NCI-H524 (cell line): Measurements from ENCODE around the gene USP21.

Experiments used
- DNase-seq, 2 experiments: peaks; one replicate each; lab custom pipeline; 2025; lab: John Stamatoyannopoulos, UW

USP21 gene

DNA sequence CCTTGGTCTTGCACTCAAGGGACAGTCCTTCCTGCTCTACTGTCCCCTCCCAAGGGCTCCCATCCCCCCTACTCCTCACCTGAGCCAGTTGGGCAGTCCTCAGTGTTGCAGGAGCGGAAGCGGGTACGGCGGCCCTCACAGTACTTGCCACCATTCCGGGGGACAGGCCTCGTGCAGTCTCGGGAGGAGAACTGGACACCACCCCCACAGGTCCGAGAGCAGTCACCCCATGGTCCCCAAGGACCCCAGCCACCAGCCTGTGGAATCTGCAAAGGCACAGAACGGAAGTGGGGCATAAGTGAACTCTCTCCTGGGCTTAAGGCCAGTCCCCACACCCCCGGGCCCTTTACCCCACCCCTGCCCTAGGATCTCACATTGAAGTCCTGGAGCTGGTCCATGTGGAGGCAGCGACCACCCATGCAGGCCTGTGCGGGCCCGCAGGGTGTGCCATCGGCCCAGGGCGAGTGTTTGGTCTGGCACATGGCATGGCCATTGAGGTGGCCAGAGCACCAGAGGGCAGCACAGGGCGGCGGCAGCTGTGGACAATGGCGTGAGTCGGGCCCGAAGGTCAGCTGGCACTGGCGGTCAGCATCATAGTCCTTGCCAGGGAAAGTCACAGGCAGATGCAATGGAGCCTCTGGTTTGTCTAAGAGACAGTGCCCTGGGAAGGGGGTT is 34.4 kb downstream of the USP21 start:
- no peak for DNase-seq

DNA sequence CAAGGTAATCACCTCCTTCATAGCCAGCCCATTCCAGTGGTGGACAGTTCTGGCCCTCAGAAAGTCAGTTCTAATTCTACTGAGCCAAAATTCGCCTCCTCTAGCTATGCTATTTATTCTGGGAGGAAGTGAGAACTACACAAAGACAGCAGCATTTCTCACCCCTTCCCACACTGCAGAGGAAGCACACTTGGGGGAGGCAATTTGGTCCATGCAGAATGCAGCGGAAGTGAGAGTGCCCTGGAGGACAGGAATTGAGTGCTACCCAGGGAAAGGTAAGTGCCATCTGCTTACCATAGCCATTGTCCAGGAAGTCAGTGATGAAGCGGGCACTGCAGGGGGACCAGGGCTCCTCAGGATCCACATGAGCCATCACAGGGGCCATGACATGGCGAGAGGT is 35.9 kb downstream of the USP21 start:
- no peak for DNase-seq

DNA sequence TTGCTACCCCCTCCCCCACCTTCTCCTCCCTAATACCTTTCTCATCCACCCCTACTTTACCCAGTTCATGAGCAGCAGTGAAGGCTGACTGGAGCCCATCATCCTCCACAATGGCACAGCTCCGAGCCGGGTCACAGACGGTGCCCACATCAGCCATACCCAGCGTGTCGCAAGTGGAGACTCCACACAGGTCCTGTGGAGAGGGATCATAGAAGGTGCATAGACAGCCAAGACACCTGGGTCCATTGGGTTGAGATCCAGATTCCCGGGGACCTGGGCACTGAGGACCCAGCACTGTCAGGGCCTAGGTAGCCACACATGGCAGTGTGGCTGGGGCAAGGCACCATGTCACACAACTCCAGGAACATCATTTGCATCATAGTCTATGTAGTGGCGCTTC is 36.8 kb downstream of the USP21 start:
- DNase-seq: no peak

DNA sequence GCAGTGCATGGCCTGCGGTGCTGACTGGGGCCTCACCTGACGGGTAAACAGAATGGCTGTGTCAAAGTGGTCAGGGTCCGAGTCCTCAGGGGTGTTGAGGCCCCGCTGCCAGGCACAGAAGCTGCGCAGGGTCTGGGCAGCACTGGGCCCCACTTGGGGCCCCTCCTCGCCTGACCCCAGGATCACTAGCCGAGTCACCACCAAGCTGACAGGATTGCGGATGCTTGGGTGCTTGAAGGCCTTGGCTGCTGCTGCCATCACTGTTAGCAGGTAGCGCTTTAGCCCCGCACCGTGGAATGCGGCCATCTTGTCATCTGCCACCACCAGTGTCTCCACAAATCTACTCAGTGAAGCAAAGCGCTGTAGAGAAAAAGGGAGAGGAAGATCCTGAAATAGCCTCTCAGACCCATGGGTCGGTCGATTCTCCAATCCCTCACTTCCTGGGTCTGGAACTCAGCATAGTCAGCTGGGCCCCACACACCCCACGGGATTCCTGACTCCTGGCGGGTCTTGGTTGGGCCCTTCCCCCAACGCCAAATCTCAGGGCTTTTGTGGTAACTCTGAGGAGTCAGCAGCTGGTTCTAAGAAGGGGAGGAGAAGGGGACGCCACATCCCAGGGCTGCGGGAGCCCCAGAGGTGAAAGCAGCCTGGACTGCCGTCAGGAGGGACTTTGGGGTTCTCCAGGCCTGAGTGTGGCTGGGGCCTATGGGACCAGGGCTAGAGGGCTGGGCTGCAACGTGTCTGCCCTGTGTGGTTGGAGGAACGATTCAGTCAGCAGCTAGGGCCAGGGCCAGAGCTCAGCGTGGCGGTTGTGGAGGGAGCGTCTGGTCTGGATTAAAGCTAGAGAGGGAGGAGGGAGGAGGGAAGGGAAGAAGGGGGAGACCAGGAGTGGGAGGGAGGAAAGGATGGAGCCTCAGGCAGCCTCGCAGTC is 37.5 kb downstream of the USP21 start:
- peak; percentile 24 to 57 for DNase-seq

DNA sequence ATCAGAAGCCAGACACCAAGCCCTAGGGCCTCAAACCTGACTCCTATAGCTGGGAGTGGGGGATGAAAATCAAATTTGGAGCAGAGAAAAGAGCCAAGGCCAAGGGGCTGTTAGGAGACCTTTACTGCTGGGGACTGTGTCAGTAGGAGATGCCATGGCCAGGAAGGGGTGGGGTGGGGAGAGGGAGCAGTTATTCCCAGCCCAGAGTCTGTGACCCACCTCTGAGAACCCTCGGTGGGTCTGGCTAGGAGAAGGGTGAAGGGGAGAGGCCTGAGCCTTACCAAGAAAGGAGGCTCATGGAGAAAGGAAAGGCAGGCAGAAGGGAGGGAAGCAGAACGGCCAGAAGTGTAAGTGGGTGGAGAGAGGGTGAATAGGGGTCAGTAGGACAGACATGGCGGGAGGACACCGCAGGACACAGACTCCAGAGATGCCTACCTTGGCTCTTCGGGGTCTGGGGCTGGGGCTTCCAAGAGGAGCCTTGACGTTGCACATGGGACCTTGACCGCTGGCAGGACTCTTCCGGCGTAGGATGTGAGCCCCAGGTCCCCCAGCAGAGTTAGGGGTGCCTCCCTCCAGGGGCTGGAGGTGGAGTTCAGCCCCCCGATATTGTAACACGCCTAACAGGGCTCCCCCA is 38.4 kb downstream of the USP21 start:
- no peak for DNase-seq

DNA sequence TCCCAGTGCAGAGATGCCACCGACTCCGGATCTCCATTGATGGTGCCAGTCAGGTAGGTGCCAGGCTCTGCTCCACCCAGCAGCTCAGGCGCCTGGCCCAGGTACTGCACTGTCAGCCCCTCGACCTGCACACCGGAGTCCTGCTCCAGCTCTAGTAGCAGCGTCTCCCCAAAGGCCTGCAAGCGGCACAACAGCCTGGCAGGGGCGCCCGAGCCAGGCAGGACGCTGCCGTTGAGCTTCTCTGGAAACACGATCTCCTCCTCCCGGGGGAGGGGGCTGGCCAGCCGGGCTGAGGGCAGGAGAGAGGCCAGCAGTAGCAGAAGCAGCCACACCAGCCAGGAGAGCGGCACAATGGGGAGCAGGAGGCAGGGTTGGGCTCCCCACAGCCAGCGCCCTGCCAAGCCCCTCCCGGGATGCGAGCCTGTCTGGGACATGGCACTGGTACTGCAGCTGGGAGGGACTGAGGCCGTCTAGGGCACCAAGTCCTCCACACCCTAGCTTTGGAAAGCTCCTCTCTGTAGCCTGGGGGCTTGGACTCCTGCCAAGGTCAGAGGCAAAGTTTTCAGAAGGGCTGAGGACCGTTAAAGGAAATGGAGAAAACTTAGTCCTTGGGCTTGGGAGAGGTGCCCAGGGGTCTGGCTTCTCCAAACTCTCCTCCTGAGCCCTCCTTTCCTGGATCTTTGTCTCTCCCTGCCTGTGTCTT is 39.0 kb downstream of the USP21 start:
- peak; percentile 43 to 67 for DNase-seq

DNA sequence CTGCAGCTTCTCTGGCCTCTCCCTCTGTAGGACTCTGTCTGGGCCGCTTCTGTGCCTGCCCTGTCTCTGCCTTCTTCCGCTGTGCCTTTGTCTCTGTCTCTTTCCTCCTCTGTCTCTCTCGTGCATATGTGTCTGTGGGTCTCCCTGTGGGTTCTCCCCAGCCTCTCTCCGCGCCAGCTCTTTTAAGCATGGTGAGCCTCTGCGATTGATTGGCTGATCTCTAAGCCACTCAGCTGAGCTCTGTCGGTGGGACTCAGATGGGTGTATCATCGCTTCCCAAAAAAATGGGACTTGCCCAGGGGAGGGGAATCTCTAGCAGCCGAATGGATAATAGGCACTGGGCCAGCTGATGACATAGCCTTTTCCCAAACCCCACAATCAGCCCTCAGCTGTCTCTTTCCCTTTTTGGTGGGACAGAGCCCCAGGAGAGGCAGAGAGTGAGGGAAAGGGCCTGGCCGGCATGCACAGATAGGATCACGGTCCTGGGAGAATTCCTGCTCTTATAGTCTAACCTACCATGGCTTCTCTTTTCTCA is 39.7 kb downstream of the USP21 start, which contains the start of gene ADAMTS4:
ADAMTS4 (minus strand) TSS at position 158 of the 535 bp plus-strand sequence. CDS start 427 bp downstream, outside the sequence.
- no peak for DNase-seq

DNA sequence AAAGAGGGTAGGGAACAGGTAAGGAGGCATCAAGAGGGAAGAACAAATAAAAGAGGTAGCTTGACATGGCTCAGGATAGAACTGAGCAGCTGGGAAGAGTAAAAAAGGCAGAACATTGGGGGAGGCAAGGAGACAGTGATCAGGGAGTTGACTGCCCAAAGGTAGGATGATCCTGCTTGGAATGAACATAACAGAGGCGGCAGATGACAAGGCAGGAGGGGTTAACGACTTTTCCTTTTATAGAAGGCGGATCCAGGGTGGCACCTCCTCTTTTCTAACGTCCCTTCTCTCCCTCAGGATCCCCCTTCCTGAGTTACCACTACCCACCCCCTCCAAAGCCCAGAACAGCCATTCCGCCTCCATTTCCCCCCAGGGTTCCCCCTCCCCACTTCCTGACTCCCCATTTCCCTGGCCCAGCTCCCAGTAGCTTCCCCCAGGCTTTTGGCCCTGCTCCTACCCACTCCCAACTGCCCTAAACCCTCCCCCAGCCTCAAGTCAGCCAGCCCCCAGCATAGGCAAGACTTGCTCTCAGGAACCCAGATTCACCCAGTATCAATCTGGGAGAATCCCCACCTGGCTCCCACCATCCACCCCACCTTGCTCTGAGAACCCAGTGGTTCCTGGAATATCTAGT is 40.3 kb downstream of the USP21 start:
- DNase-seq: no peak

DNA sequence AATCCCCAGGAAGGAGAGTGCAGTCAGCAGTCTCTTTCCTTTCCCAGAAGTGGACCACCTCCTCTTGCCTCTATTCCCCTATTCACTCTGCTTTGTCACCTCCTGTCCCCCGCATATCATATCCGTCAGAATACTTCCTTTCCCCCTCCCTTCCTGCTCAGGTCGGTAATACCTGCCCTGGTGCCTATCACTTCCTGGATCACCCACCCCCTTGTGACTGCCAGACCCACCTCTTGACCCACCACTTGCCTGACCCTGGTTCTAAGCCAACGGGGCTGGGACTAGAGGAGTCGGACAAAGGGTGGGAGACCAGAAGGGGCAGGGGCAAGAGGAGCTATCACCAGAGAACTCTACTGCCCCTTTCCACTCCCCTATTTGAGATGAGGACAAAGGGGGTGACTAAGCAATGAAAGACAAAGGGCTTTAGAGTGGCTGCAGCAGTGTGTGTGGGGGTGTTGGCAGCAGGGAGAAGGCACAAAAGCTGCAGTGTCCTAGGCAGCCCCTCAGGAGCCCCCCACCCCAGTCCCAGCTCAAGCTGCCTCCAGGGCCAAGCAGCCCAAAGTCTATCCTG is 41.2 kb downstream of the USP21 start:
- no peak for DNase-seq

DNA sequence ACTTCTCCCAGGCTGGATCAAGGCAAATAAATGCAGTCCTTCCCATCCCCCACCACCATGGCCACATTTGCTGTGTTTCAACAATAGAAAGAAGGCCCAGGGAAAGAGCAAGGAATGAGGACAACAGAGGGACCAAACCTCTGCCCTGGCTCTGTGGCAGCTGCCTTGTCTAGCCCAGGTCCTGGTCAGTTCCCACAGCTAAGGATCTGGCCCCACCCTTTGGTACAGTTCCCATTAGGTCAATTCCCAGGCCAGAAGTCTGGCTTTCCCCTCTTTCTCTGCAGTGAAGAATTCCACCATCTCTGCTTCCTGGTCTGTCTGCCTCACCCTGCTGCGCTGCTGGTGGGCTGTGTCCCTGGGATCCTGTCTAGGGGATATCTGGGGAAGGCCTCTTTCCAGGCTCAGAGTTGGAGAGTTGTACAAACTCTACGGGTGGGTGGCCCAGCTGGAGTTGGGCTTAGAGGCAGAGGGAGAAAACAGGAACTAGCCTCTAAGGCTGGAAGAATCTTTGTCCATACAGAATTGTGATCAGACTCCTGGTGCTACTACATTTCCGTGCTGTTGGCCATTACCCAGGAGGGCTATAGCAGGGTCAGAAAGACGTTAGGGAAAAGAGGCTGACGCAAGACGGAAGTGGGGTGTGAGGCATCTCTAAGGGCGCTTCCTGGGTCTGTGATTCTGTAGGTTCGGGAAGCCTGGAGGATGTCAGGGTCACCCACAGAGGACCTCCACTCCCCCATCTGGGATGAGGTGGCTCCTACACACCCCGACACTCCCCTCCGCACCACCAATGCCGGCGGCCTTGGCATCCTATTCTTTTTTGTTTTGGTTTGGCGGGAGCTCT is 41.9 kb downstream of the USP21 start:
- no peak for DNase-seq

DNA sequence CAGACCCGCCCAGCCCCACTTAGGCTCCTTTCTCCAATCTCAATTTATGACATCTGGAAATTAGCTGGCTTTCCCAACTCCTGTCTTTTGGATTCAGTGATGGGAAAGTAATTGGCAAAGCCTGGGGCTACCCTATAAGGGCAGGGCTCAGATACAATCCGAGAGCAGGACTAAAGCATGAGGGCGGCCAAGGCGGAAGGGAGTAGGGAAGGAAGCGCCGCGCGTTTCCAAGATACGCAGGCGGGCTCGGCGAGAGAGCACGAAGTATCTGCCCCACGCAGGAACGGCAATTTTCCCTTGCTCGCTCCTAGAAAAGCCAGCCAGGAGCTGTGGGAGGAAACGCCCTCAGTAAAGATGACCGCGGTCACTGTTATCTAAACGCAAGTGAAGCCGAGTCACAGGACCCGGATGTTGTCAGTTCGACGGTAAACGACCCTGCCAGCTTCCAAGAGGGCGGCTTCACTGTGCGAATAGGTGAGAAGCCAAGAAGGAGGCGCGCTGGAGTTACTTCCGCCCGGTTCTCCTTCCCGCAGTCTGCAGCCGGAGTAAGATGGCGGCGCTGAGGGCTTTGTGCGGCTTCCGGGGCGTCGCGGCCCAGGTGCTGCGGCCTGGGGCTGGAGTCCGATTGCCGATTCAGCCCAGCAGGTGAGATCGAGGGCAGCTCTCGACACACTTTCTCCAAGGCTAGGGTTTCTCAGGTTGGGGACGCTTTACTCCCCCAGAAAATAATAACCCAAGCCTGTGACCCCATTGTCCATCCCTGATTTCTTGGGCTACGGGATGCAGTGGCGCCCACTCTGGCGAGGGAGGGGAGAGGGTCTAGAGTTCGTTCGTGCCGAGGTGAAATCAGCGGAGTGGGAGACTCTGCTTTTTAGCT is 42.8 kb downstream of the USP21 start, which contains the start of gene NDUFS2:
NDUFS2 (plus strand) TSS at position 532 of the 877 bp plus-strand sequence; CDS start at position 551, 19 bp downstream.
- DNase-seq: peak; percentile 97 to 98

DNA sequence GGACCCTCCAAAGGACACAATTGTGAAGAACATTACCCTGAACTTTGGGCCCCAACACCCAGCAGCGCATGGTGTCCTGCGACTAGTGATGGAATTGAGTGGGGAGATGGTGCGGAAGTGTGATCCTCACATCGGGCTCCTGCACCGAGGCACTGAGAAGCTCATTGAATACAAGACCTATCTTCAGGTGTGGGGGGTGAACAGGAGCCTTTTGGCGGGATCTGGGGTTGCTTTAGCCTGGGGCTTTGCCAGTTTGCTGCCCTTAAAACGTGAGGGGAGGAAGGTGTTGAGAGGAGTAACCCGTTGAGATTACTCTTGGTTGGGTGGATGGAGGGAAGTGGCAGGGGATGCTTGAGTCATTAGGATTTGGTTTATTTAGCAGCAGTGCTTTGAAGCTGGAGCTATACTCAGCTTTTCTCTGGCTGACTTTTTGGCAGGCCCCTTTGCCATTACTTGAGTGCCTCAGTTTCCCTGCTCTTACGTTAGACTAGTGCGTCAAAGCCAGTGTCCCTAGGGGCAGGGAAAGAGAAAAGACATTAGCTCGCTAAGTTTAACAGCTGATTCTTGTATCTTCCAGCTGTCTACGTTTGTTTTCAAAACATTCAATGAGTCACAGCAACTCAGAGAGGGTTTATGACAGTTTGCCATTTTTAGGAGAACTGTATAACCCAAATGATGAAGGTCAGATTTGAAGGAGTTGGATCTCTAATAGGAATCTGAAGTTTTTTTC is 47.3 kb downstream of the USP21 start:
- DNase-seq: no peak

DNA sequence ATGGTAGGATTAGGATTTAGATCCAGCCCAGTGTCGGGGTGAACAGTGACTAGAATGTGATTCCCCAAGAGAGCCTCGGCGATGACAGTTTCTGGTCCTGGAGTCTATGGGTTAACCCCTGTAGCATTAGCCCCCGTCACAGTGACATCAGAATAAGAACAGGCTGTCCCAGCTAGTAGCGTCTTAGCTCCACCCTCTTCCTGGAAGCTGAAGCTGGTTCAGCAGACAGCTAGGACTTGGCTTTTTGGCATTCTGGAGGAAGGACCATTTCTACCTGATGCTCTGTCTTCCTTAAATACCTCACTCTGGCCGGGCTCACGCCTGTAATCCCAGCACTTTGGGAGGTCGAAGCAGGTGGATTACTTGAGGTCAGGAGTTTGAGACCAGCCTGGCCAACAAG is 47.9 kb downstream of the USP21 start:
- DNase-seq: no peak

DNA sequence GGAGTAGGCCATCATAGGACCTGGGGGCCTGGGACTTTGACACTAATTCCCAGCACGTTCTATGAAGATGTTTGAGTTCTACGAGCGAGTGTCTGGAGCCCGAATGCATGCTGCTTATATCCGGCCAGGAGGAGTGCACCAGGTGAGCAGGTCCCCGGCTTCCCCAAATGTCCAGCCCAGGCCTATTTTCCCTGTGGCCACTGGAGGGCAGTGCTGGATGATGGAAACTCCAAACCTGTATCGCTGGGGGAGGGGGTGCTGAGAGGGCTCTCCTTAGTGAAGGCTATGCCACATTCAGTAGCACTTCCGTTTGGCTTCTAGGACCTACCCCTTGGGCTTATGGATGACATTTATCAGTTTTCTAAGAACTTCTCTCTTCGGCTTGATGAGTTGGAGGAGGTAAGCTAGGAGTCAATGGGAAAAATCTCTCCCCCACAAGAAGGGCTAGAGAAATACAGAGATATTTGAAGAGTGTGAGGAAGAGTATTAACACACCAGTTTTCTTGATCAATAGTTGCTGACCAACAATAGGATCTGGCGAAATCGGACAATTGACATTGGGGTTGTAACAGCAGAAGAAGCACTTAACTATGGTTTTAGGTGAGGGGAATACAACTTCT is 50.6 kb downstream of the USP21 start:
- DNase-seq: peak; percentile 53 to 71

DNA sequence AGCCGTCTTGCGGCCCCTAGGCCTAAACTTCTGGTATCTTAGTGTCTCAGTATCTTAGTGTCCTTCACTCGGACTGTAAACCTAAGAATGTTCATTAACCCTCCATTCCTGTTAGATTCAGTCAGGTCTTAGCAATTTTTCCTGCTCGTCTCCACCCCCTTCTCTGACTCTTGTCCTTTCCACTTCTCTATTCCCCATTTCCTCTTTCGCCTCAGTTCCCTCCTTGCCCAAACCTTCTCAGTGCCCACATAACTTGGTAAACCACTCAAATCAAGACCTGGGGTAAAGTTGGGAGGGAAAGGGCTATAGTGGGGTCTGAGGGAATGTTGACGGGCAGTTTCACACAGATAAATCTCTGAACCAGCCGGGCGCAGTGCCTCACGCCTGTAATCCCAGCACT is 55.1 kb downstream of the USP21 start:
- DNase-seq: no peak

DNA sequence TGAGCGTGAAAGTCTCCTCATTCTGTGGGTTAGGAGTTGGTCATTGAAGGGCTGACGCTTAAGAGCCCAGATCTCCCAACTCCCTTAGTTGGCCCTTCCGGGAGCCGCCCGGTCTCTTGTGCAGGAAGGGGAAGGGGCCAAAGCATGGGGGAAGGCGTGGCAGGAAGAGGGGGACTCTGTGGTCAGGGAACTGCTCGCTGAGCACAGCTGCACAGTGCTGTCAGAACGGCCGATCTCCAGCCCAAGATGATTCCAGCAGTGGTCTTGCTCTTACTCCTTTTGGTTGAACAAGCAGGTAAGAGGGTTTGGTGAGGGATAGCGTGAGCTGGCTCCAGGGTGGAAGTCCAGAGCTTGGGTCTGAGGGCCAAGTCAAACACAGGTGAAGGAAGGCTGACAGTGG is 55.8 kb downstream of the USP21 start, which contains the start of gene FCER1G:
FCER1G (plus strand) TSS at position 220 of the 400 bp plus-strand sequence; CDS start at position 247, 27 bp downstream.
- DNase-seq: no peak
